ENCODE measurements around the gene SLC35F3.

- TF ChIP-seq EP300 (IDR thresholded peaks at IDR 0.05), result no peak
- no peak for TF ChIP-seq POLR2AphosphoS5 (IDR thresholded peaks at IDR 0.05)
- no peak for TF ChIP-seq POLR2A (IDR thresholded peaks at IDR 0.05)
- TF ChIP-seq CTCF (IDR thresholded peaks at IDR 0.05), result no peak
These were observed 266.1 kb downstream of the SLC35F3 start for GRCh38 chr1:234170622-234171021.

Data from suprapubic skin (tissue), 4 donors.